Measurements from ENCODE around the gene AGPAT3. TPM values are rescaled to one million over a fixed set of nuclear protein-coding genes. Genes with fewer than 3 reads are reported as not detected.

The AGPAT3 gene
- total RNA-seq, 4 donors from 2014 or later = 32.1 to 58.8 (median 48.7) TPM

GRCh38 chr21:43934716-43935705, 70.0 kb downstream of the AGPAT3 start:
- no peak for DNase-seq (ENCODE audit: low spot score in 2 of 2)
- TF ChIP-seq CTCF (IDR thresholded peaks at IDR 0.05) = no peak
- H3K4me3 ChIP-seq (ENCODE audit: low read depth, poor library complexity, severe bottlenecking) = no peak overlapping the region
- WGBS, 2 donors = 92 to 93% methylated on average over 38 to 41 of the region's 41 CpGs
- intact Hi-C loops (cut with DNase I; ENCODE audit: low total_unique reads) = no loop called here

- intact Hi-C loops (cut with DNase I; ENCODE audit: low total_unique reads) = no loop called here
- no peak for TF ChIP-seq CTCF (IDR thresholded peaks at IDR 0.05)
- no peak for TF ChIP-seq POLR2A (IDR thresholded peaks at IDR 0.05)
- DNase-seq (ENCODE audit: low spot score in 2 of 2) = no peak
- 80 to 93% methylated on average over 12 to 15 of the region's 15 CpGs for WGBS, 2 donors
- no peak overlapping the region for H3K4me3 ChIP-seq (ENCODE audit: low read depth, poor library complexity, severe bottlenecking)
These were observed 70.7 kb downstream of the AGPAT3 start for GRCh38 chr21:43935711-43936110.

GRCh38 chr21:43936247-43936967, 71.4 kb downstream of the AGPAT3 start:
- no peak for DNase-seq (ENCODE audit: low spot score in 2 of 2)
- no peak overlapping the region for H3K4me3 ChIP-seq (ENCODE audit: low read depth, poor library complexity, severe bottlenecking)
- TF ChIP-seq POLR2A (IDR thresholded peaks at IDR 0.05) (no peak), CTCF (IDR thresholded peaks at IDR 0.05) (no peak)
- intact Hi-C loops (cut with DNase I; ENCODE audit: low total_unique reads) = no loop called here
- WGBS, 2 donors = 62 to 73% methylated on average over 20 to 24 of the region's 25 CpGs

GRCh38 chr21:43937051-43937832, 72.2 kb downstream of the AGPAT3 start:
- WGBS, 2 donors = 94 to 98% methylated on average over 12 of the region's 12 CpGs
- intact Hi-C loops (cut with DNase I; ENCODE audit: low total_unique reads) = no loop called here
- no peak for DNase-seq (ENCODE audit: low spot score in 2 of 2)
- TF ChIP-seq CTCF (IDR thresholded peaks at IDR 0.05) (no peak), POLR2A (IDR thresholded peaks at IDR 0.05) (no peak)
- no peak overlapping the region for H3K4me3 ChIP-seq (ENCODE audit: low read depth, poor library complexity, severe bottlenecking)

- no peak for TF ChIP-seq POLR2A (IDR thresholded peaks at IDR 0.05)
- TF ChIP-seq CTCF (IDR thresholded peaks at IDR 0.05) = no peak
- intact Hi-C loops (cut with DNase I; ENCODE audit: low total_unique reads) = no loop called here
- 84 to 95% methylated on average over 6 of the region's 6 CpGs for WGBS, 2 donors
- DNase-seq (ENCODE audit: low spot score in 2 of 2) = no peak
- H3K4me3 ChIP-seq (ENCODE audit: low read depth, poor library complexity, severe bottlenecking) = no peak overlapping the region
These were observed 72.9 kb downstream of the AGPAT3 start for GRCh38 chr21:43937891-43938309.
